NOMO-1 treated with DMSO at 0.1 percent for 48 hours (cell line): ENCODE measurements around the gene FOXC1.

Experiments used
- DNase-seq: peaks from one replicate; lab custom pipeline; 2025; ENCODE audit not compliant: unreplicated experiment; lab: John Stamatoyannopoulos, UW

FOXC1 gene

GRCh38 chr6:1609648-1610496 lies at the start of gene FOXC1:
Gene FOXC1 (plus strand): TSS chr6:1609915. CDS start chr6:1610446, 531 bp downstream.
- DNase-seq: peak; percentile 75

GRCh38 chr6:1560281-1561058 lies 49.2 kb upstream of the FOXC1 start:
- DNase-seq: no peak

- DNase-seq: no peak
Observed at GRCh38 chr6:1561355-1561754, 48.4 kb upstream of the FOXC1 start.

- no peak for DNase-seq
Observed at GRCh38 chr6:1562171-1562955, 47.4 kb upstream of the FOXC1 start.

GRCh38 chr6:1569377-1569776 lies 40.3 kb upstream of the FOXC1 start:
- no peak for DNase-seq

GRCh38 chr6:1570848-1571247 lies 38.9 kb upstream of the FOXC1 start:
- DNase-seq: no peak

- no peak for DNase-seq
Observed at GRCh38 chr6:1572892-1573291, 36.8 kb upstream of the FOXC1 start.

- DNase-seq: no peak
Observed at GRCh38 chr6:1574083-1574761, 35.5 kb upstream of the FOXC1 start.

- no peak for DNase-seq
Observed at GRCh38 chr6:1574890-1575209, 34.9 kb upstream of the FOXC1 start.

GRCh38 chr6:1575210-1576041 lies 34.3 kb upstream of the FOXC1 start:
- DNase-seq: no peak

- no peak for DNase-seq
Observed at GRCh38 chr6:1576166-1576565, 33.5 kb upstream of the FOXC1 start.

- DNase-seq: no peak
Observed at GRCh38 chr6:1576711-1577110, 33.0 kb upstream of the FOXC1 start.

GRCh38 chr6:1577146-1577680 lies 32.5 kb upstream of the FOXC1 start:
- DNase-seq: no peak

- DNase-seq: no peak
Observed at GRCh38 chr6:1577896-1578745, 31.6 kb upstream of the FOXC1 start.

GRCh38 chr6:1579096-1579495 lies 30.6 kb upstream of the FOXC1 start:
- no peak for DNase-seq

GRCh38 chr6:1580109-1580508 lies 29.6 kb upstream of the FOXC1 start:
- DNase-seq: no peak

GRCh38 chr6:1580585-1580984 lies 29.1 kb upstream of the FOXC1 start:
- no peak for DNase-seq

GRCh38 chr6:1581120-1581991 lies 28.4 kb upstream of the FOXC1 start:
- no peak for DNase-seq
